Measurements from ENCODE around the gene SNRPB. TPM values are rescaled to one million over a fixed set of nuclear protein-coding genes. Genes with fewer than 3 reads are reported as not detected.

Gene SNRPB
- total RNA-seq, 1 experiment from 2014 or later, result 532 TPM

- no peak overlapping the region for H3K27ac Mint-ChIP-seq (ENCODE audit: unreplicated experiment)
- Histone ChIP-seq H3K36me3 (ENCODE audit: control insufficient read depth, insufficient read depth, low read length) (peaks cover 11% of the 10 kb centered on the region), H3K4me1 (peaks cover 5% of the 10 kb centered on the region; the same call in 1 of the 2 replicates), H3K4me3 (ENCODE audit: low read depth, low read length) (no peak overlapping the region), H3K27me3 (replicated peaks; ENCODE audit: control insufficient read depth, insufficient read depth, low read length) (no peaks in the 10 kb centered on the region), H3K9me3 (no peaks in the 10 kb centered on the region)
- DNase-seq, result no peak
- TF ChIP-seq, protein P1, sequence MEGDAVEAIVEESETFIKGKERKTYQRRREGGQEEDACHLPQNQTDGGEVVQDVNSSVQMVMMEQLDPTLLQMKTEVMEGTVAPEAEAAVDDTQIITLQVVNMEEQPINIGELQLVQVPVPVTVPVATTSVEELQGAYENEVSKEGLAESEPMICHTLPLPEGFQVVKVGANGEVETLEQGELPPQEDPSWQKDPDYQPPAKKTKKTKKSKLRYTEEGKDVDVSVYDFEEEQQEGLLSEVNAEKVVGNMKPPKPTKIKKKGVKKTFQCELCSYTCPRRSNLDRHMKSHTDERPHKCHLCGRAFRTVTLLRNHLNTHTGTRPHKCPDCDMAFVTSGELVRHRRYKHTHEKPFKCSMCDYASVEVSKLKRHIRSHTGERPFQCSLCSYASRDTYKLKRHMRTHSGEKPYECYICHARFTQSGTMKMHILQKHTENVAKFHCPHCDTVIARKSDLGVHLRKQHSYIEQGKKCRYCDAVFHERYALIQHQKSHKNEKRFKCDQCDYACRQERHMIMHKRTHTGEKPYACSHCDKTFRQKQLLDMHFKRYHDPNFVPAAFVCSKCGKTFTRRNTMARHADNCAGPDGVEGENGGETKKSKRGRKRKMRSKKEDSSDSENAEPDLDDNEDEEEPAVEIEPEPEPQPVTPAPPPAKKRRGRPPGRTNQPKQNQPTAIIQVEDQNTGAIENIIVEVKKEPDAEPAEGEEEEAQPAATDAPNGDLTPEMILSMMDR (IDR thresholded peaks at IDR 0.05; ENCODE audit: insufficient read depth in 1 of 2, low read depth in 1 of 2, low read length in 1 of 2, severe bottlenecking in 1 of 2, unreplicated experiment in 1 of 2), result no peak
- peaks cover 87% of the 10 kb centered on the region for H3K36me3 Mint-ChIP-seq (ENCODE audit: insufficient read depth, unreplicated experiment)
- H3K4me1 Mint-ChIP-seq (ENCODE audit: low read depth, unreplicated experiment), result peaks cover 2% of the 10 kb centered on the region
- no peaks in the 10 kb centered on the region for H3K27me3 Mint-ChIP-seq (ENCODE audit: insufficient read depth, unreplicated experiment)
- ChIA-PET CTCF (no interaction called here), POLR2A (no interaction called here)
- no peaks in the 10 kb centered on the region for H3K9me3 Mint-ChIP-seq (ENCODE audit: unreplicated experiment)
- H3K4me3 Mint-ChIP-seq (ENCODE audit: unreplicated experiment), result no peak overlapping the region
- intact Hi-C loops (cut with micrococcal nuclease; ENCODE audit: unreplicated experiment), result no loop called here
- no TSS peak for BruUV-seq (replicated peaks)
Measured at GRCh38 chr20:2462484-2462883, 8.1 kb downstream of the SNRPB start.

DNA sequence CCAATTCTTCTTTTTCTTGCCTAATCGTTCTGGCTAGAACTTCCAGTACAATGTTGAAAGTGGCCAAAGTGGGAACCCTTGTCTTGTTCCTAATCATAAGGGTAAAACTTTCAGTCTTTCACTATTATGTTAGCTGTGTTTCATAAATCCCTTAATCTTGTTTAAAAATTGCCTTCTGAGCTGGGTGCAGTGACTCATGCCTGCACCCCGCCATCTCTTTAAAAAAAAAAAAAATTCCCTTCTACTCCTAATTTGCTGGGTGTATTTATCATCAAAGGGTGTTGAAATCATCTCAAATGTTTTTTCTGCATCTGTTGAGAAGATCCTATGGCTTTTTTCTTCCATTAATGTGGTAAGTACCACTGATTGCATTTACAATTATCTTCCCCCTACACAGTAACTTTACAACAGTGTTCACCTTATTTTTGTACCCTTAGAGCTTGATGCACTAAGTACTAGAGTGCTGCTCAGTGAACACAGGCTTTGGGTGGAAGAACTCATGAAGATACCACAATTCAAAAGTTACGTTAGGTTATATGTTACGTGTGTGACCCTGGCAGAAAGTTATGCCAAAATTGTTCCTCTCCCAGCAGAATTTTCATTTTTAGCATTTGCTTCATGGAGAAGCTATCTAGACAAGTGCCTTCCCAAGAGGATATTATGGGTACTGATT is 9.7 kb downstream of the SNRPB start:
- peaks cover 5% of the 10 kb centered on the region; the same call in 1 of the 2 replicates for H3K4me1 ChIP-seq
- TF ChIP-seq, protein P1 (IDR thresholded peaks at IDR 0.05; ENCODE audit: insufficient read depth in 1 of 2, low read depth in 1 of 2, low read length in 1 of 2, severe bottlenecking in 1 of 2, unreplicated experiment in 1 of 2), result no peak
- no peaks in the 10 kb centered on the region for H3K27me3 Mint-ChIP-seq (ENCODE audit: insufficient read depth, unreplicated experiment)
- H3K36me3 ChIP-seq (ENCODE audit: control insufficient read depth, insufficient read depth, low read length), result peaks cover 11% of the 10 kb centered on the region
- no peak overlapping the region for H3K4me3 ChIP-seq (ENCODE audit: low read depth, low read length)
- H3K27me3 ChIP-seq (replicated peaks; ENCODE audit: control insufficient read depth, insufficient read depth, low read length), result no peaks in the 10 kb centered on the region
- peaks cover 71% of the 10 kb centered on the region for H3K36me3 Mint-ChIP-seq (ENCODE audit: insufficient read depth, unreplicated experiment)
- DNase-seq, result no peak
- H3K9me3 ChIP-seq, result no peaks in the 10 kb centered on the region
- H3K9me3 Mint-ChIP-seq (ENCODE audit: unreplicated experiment), result no peaks in the 10 kb centered on the region
- intact Hi-C loops (cut with micrococcal nuclease; ENCODE audit: unreplicated experiment), result no loop called here
- H3K27ac Mint-ChIP-seq (ENCODE audit: unreplicated experiment), result no peak overlapping the region
- no peak overlapping the region for H3K4me3 Mint-ChIP-seq (ENCODE audit: unreplicated experiment)
- ChIA-PET POLR2A (interaction anchor here (0.7 kb wide), 1 partner anchor 353 kb away, joined by 7 read pairs; no protein-coding TSS in a partner anchor), CTCF (no interaction called here)
- no peaks in the 10 kb centered on the region for H3K4me1 Mint-ChIP-seq (ENCODE audit: low read depth, unreplicated experiment)
- BruUV-seq (replicated peaks), result no TSS peak

DNA sequence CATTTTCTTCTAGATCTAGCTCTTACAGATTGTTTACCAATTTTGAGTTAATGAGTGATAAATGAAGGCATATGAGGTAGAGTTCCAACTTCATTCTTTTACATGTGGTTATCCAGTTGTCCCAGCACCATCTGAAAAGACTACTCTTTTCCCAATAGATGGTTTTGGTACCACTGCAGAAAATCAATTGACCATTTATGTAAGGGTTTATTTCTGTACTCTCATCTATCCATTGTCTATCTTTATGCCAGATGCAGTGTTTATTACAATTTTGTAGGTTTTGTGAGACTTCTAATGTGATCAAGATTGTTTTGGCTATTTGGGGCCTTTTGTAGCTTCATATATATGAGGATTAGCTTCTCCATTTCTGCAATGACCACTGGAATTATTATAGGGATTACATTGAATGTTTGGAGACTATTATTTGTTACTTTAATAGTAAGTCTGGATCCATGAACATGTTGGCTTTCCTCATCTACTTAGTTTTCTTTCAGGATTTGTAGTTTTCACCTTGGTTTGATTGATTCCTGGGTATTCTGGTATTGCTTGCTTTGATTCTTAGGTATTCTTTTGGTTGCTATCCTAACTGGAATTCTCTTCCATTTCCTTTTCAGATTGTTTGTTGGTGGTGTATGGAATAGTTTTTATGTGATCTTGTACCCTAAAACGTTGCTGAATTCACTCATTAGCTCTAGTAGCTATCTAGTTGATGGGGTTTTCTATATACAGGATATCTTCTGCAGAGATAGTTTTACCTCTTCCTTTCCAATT is 10.4 kb downstream of the SNRPB start:
- ChIA-PET POLR2A (interaction anchor here (0.6 to 1.0 kb wide), 2 partner anchors 10 to 78 kb away, joined by 3 to 6 read pairs; partner anchors contain the start of gene SNRPB), CTCF (no interaction called here)
- H3K4me1 ChIP-seq, result peaks cover 5% of the 10 kb centered on the region; the same call in 1 of the 2 replicates
- DNase-seq, result no peak
- Mint-ChIP-seq H3K27me3 (ENCODE audit: insufficient read depth, unreplicated experiment) (no peaks in the 10 kb centered on the region), H3K36me3 (ENCODE audit: insufficient read depth, unreplicated experiment) (peaks cover 64% of the 10 kb centered on the region), H3K9me3 (ENCODE audit: unreplicated experiment) (no peaks in the 10 kb centered on the region), H3K27ac (ENCODE audit: unreplicated experiment) (no peak overlapping the region), H3K4me1 (ENCODE audit: low read depth, unreplicated experiment) (no peaks in the 10 kb centered on the region), H3K4me3 (ENCODE audit: unreplicated experiment) (no peak overlapping the region)
- TF ChIP-seq, protein P1 (IDR thresholded peaks at IDR 0.05; ENCODE audit: insufficient read depth in 1 of 2, low read depth in 1 of 2, low read length in 1 of 2, severe bottlenecking in 1 of 2, unreplicated experiment in 1 of 2), result no peak
- BruUV-seq (replicated peaks), result no TSS peak
- intact Hi-C loops (cut with micrococcal nuclease; ENCODE audit: unreplicated experiment), result no loop called here
- H3K4me3 ChIP-seq (ENCODE audit: low read depth, low read length), result no peak overlapping the region
- H3K36me3 ChIP-seq (ENCODE audit: control insufficient read depth, insufficient read depth, low read length), result peaks cover 11% of the 10 kb centered on the region
- H3K27me3 ChIP-seq (replicated peaks; ENCODE audit: control insufficient read depth, insufficient read depth, low read length), result no peaks in the 10 kb centered on the region
- no peaks in the 10 kb centered on the region for H3K9me3 ChIP-seq

All from Caco-2 (cell line).